ENCODE measurements around the gene PCDHA4. TPM values are rescaled to one million over a fixed set of nuclear protein-coding genes. Genes with fewer than 3 reads are reported as not detected.
"Not testable (repeated sequence)": the region's sequence is repeated elsewhere in the genome, so short reads cannot be mapped to it uniquely, and the experiment has no call there.

Gene PCDHA4
- polyA plus RNA-seq (ENCODE audit: low read depth in 6 of 6): not detected

DNA sequence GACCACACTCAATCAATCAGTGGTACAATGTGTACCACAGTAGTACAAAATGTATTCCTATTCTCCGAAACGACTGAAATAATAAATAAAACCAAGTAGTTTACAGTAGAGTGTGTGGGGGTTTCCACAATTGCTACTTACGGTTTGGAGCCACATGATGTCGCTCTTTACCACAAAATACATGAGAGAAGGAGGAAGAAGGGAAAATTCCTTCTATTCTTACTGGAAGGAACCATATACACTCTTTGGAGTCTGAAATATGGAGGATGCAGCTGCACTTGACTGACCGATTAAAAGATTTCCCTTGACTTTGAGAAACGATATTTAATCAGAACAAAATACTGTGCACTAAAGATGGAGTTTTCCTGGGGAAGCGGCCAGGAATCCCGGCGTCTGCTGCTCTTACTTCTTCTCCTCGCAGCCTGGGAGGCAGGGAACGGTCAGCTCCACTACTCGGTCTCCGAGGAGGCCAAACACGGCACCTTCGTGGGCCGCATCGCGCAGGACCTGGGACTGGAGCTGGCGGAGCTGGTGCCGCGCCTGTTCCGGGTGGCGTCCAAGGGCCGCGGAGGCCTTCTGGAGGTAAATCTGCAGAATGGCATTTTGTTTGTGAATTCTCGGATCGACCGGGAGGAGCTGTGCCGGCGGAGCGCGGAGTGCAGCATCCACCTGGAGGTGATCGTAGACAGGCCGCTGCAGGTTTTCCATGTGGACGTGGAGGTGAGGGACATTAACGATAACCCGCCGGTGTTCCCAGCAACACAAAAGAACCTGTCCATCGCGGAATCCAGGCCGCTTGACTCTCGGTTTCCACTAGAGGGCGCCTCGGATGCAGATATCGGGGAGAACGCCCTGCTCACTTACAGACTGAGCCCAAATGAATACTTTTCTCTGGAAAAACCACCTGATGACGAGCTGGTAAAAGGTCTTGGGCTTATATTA is at the start of gene PCDHA4:
Gene PCDHA4, plus strand, starts transcription at position 235 of the 942 bp plus-strand sequence.
- H3K27me3 Mint-ChIP-seq: peaks cover 9 to 45% (median 24%) of the 10 kb centered on the region in 3 donors
- H3K27ac Mint-ChIP-seq: no peak within 1 kb of the TSS
- no peak for DNase-seq
- no peak for ATAC-seq (ENCODE audit: low read depth in 2 of 2)
- no peaks in the 10 kb centered on the region for H3K4me1 Mint-ChIP-seq
- peaks cover 9 to 70% (median 55%) of the 10 kb centered on the region in 7 donors for H3K9me3 Mint-ChIP-seq
- no peak within 1 kb of the TSS for H3K4me3 Mint-ChIP-seq
- peaks cover 9% of the 10 kb centered on the region in 2 donors for H3K36me3 Mint-ChIP-seq

DNA sequence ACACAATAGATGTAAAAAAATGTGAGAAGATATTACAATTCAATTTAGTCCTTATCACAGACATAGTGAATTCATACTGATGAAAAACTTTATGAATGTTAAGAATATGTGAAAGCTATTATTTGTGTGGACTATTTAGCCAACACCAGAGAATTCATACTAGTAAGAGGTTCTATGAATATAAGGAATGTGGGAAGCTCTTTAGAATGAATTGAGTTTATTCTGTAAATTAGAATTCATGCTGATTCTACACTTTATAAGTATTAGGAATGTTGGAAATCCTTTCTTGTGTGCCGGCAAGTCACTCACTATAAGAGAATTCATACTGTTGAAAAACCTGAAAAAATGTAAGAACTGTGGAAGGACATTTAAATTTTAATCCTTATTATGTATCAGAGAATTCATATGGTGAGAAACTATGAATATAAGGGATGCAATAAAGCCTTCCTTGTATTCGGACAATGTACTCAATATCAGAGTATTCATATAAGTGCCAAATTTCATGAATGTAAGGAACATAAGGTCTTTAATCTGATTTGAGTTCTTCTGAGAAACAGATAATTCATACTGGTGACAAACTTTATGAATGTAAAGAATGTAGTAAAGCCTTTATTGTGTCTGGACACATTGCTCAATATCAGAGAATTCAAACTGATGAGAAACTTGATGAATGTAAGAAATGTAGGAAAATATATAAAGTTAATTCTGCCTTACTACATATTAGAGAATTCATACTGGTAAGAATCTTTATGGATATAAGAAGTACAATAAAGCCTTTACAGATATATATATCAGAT is 42.5 kb upstream of the PCDHA4 start:
- H3K27ac Mint-ChIP-seq: no peak overlapping the region
- peaks cover 0 to 5% (median 0%) of the 10 kb centered on the region in 3 donors for H3K27me3 Mint-ChIP-seq
- no peaks in the 10 kb centered on the region for H3K4me1 Mint-ChIP-seq
- peaks cover 7 to 89% (median 77%) of the 10 kb centered on the region in 7 donors for H3K9me3 Mint-ChIP-seq
- H3K36me3 Mint-ChIP-seq: peaks cover 0 to 17% of the 10 kb centered on the region in 2 donors
- DNase-seq (no peak), ATAC-seq (ENCODE audit: low read depth in 2 of 2) (no peak)
- no peak overlapping the region for H3K4me3 Mint-ChIP-seq

DNA sequence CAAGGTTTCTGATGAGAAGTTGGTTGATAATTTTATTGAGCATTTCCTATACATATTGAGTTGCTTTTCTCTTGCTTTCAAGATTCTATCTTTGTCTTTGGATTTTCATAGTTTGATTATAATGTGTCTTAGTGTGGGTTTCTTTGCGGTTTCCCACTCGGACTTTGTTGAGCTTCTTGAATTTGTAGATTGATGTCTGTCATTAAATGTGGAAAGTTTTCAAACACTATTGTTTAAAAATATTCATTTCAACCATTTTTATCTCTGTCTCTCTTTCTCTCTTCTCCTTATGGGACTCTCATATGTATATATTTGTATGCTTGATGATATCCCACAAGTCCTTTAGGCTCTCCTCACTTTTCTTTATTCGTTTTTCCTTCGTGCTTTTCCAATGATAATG is 39.4 kb upstream of the PCDHA4 start:
- Mint-ChIP-seq H3K27ac (no peak overlapping the region), H3K36me3 (peaks cover 4 to 17% of the 10 kb centered on the region in 2 donors), H3K4me1 (no peaks in the 10 kb centered on the region), H3K27me3 (no peaks in the 10 kb centered on the region), H3K9me3 (peaks cover 7 to 94% (median 77%) of the 10 kb centered on the region in 7 donors), H3K4me3 (no peak overlapping the region)
- DNase-seq (no peak), ATAC-seq (ENCODE audit: low read depth in 2 of 2) (no peak)

DNA sequence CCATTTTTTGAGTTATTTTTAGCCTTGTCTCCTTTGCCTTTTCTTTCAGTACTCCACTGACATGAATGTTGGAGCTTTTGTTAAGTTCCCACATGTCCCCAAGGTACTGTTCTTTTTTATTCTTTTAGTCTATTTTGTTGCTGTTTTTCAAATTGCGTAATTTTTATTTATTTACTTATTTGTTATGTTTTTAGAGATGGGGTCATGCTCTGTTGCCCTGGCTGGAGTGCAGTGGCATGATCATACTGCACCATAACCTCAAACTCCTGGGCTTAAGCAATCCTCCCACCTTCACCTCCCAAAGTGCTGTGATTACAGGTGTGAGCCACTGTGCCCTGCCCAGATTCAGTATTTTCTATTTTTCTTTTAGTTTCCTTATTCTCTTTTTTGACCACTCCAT is 26.4 kb upstream of the PCDHA4 start:
- Mint-ChIP-seq H3K9me3 (peaks cover 29 to 95% (median 79%) of the 10 kb centered on the region in 7 donors), H3K4me3 (no peak overlapping the region), H3K36me3 (peaks cover 17 to 58% of the 10 kb centered on the region in 2 donors), H3K4me1 (no peaks in the 10 kb centered on the region), H3K27ac (no peak overlapping the region), H3K27me3 (peaks cover 0 to 25% (median 9%) of the 10 kb centered on the region in 3 donors)
- DNase-seq (no peak), ATAC-seq (ENCODE audit: low read depth in 2 of 2) (no peak)

DNA sequence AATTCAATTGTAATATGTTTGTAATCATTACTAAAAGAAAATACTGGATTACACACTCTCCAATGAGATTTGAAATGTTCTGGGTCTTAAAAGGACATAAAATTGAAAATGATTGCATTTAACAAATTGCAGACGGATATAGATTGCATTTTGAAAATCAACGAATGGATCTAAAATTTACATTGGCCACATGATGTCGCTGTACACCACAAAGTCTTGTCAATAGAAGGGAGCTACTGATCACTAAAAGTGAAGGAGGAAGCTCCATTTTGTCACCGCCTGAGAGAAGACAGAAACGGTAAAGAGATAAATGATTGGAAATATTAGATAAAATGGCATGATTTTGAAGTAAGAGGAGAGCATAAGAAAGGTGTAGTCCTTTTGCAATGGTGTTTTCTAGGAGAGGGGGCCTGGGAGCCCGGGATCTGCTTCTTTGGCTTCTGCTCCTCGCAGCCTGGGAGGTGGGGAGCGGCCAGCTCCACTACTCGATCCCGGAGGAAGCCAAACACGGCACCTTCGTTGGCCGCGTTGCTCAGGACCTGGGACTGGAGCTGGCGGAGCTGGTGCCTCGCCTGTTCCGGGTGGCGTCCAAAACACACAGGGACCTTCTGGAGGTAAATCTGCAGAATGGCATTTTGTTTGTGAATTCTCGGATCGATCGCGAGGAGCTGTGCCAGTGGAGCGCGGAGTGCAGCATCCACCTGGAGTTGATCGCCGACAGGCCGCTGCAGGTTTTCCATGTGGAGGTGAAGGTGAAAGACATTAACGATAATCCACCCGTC is 20.8 kb upstream of the PCDHA4 start, which contains the start of gene PCDHA1:
Gene PCDHA1, plus strand, starts transcription at position 236 of the 782 bp plus-strand sequence.
- Mint-ChIP-seq H3K4me3 (peak within 1 kb of the TSS in 1 of 8 donors; percentile 47), H3K36me3 (peaks cover 10 to 37% of the 10 kb centered on the region in 2 donors), H3K9me3 (peaks cover 12 to 89% (median 62%) of the 10 kb centered on the region in 7 donors), H3K27ac (peak within 1 kb of the TSS in 1 of 6 donors; percentile 5), H3K27me3 (peaks cover 10 to 37% (median 17%) of the 10 kb centered on the region in 3 donors), H3K4me1 (no peaks in the 10 kb centered on the region)
- DNase-seq (no peak), ATAC-seq (ENCODE audit: low read depth in 2 of 2) (no peak)

DNA sequence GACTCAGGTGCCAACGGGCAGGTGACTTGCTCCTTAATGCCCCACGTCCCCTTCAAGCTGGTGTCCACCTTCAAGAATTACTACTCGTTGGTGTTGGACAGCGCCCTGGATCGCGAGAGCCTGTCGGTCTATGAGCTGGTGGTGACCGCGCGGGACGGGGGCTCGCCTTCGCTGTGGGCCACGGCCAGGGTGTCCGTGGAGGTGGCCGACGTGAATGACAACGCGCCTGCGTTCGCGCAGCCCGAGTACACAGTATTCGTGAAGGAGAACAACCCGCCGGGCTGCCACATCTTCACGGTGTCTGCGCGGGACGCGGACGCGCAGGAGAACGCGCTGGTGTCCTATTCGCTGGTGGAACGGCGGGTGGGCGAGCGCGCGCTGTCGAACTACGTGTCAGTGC is 19.4 kb upstream of the PCDHA4 start:
- not testable (repeated sequence) for ATAC-seq (ENCODE audit: low read depth in 2 of 2); H3K4me1 Mint-ChIP-seq; H3K4me3 Mint-ChIP-seq; DNase-seq
- Mint-ChIP-seq H3K27me3 (peaks cover 10 to 45% (median 24%) of the 10 kb centered on the region in 3 donors), H3K9me3 (peaks cover 6 to 91% (median 56%) of the 10 kb centered on the region in 7 donors), H3K27ac (peak overlapping the region in 1 of 6 donors; percentile 47), H3K36me3 (peaks cover 5 to 31% of the 10 kb centered on the region in 2 donors)

DNA sequence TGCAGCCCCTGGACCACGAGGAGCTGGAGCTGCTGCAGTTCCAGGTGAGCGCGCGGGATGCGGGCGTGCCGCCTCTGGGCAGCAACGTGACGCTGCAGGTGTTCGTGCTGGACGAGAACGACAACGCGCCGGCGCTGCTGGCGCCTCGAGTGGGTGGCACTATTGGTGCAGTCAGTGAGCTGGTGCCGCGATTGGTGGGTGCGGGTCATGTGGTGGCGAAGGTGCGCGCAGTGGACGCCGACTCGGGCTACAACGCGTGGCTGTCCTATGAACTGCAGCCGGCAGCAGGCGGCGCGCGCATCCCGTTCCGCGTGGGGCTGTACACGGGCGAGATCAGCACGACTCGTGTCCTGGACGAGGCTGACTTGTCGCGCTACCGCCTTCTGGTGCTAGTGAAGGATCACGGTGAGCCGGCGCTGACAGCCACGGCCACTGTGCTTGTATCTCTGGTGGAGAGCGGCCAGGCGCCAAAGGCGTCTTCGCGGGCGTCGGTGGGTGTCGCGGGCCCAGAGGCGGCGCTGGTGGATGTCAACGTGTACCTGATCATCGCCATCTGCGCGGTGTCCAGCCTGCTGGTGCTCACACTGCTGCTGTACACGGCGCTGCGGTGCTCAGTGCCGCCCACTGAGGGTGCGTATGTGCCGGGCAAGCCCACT is 18.9 kb upstream of the PCDHA4 start:
- H3K9me3 Mint-ChIP-seq: peaks cover 8 to 91% (median 55%) of the 10 kb centered on the region in 7 donors
- not testable (repeated sequence) for H3K4me3 Mint-ChIP-seq; ATAC-seq (ENCODE audit: low read depth in 2 of 2); H3K4me1 Mint-ChIP-seq; DNase-seq; H3K27ac Mint-ChIP-seq
- peaks cover 14 to 45% (median 29%) of the 10 kb centered on the region in 3 donors for H3K27me3 Mint-ChIP-seq
- peaks cover 9 to 31% of the 10 kb centered on the region in 2 donors for H3K36me3 Mint-ChIP-seq

DNA sequence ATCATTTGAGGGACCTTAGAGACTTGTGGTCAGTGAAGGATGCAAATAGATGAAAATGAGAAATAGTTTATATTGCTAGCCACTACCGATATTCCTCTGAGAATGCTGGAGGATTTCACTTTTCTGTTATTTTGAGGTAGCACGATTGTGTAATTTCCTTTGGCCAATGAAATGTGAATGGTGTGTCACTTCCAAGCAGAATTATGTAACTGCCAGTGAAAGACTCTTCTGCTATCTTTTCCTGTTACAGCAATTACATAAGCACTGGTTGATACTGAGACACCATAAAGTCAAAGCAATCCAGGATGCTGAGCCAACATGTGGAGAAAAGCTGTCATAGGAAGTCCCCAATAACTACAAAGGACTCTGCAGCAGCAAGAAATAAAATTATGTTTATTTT is 15.8 kb upstream of the PCDHA4 start:
- peaks cover 11 to 16% of the 10 kb centered on the region in 2 donors for H3K36me3 Mint-ChIP-seq
- no peaks in the 10 kb centered on the region for H3K4me1 Mint-ChIP-seq
- no peak overlapping the region for H3K4me3 Mint-ChIP-seq
- no peak overlapping the region for H3K27ac Mint-ChIP-seq
- ATAC-seq (ENCODE audit: low read depth in 2 of 2): no peak
- no peak for DNase-seq
- peaks cover 4 to 90% (median 53%) of the 10 kb centered on the region in 7 donors for H3K9me3 Mint-ChIP-seq
- peaks cover 16 to 52% (median 20%) of the 10 kb centered on the region in 3 donors for H3K27me3 Mint-ChIP-seq

DNA sequence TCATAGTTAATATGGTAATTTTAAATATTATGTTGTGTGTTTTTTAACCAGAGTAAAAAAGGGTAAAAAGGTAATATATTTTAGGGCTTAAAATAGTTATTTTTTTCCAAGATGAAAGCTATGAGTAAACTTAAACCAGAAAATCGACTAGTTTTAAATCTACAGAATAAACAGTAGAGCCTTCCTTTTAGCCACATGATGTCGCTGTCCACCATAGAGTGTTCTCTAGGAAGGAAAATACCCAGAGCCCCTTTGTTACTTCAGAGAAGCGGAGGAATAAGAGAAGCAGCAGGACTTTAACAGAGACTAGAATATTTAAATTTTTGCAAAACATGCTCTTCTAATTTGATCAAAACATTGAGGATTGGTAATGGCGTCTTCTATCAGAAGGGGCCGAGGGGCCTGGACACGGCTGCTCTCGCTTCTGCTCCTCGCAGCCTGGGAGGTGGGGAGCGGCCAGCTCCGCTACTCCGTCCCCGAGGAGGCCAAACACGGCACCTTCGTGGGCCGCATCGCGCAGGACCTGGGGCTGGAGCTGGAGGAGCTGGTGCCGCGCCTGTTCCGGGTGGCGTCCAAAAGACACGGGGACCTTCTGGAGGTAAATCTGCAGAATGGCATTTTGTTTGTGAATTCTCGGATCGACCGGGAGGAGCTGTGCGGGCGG is 12.1 kb upstream of the PCDHA4 start, which contains the start of gene PCDHA2:
Gene PCDHA2, plus strand, starts transcription at position 258 of the 664 bp plus-strand sequence.
- Mint-ChIP-seq H3K9me3 (peaks cover 3 to 70% (median 39%) of the 10 kb centered on the region in 7 donors), H3K27ac (peak within 1 kb of the TSS in 2 of 6 donors; percentile 38 to 68), H3K36me3 (peaks cover 8 to 15% of the 10 kb centered on the region in 2 donors), H3K27me3 (peaks cover 12 to 42% (median 17%) of the 10 kb centered on the region in 3 donors), H3K4me1 (no peaks in the 10 kb centered on the region), H3K4me3 (no peak within 1 kb of the TSS)
- ATAC-seq (ENCODE audit: low read depth in 2 of 2): no peak
- no peak for DNase-seq

DNA sequence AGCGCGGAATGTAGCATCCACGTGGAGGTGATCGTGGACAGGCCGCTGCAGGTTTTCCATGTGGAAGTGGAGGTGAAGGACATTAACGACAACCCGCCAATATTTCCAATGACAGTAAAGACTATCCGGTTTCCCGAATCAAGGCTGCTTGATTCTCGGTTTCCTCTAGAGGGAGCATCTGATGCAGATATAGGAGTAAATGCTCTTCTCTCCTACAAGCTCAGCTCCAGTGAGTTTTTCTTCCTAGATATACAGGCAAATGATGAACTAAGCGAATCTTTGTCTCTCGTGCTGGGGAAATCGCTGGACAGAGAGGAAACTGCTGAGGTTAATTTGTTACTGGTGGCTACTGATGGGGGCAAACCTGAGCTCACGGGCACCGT is 11.6 kb upstream of the PCDHA4 start:
- ATAC-seq (ENCODE audit: low read depth in 2 of 2): no peak
- Mint-ChIP-seq H3K36me3 (peaks cover 6 to 13% of the 10 kb centered on the region in 2 donors), H3K9me3 (peaks cover 3 to 72% (median 38%) of the 10 kb centered on the region in 7 donors)

DNA sequence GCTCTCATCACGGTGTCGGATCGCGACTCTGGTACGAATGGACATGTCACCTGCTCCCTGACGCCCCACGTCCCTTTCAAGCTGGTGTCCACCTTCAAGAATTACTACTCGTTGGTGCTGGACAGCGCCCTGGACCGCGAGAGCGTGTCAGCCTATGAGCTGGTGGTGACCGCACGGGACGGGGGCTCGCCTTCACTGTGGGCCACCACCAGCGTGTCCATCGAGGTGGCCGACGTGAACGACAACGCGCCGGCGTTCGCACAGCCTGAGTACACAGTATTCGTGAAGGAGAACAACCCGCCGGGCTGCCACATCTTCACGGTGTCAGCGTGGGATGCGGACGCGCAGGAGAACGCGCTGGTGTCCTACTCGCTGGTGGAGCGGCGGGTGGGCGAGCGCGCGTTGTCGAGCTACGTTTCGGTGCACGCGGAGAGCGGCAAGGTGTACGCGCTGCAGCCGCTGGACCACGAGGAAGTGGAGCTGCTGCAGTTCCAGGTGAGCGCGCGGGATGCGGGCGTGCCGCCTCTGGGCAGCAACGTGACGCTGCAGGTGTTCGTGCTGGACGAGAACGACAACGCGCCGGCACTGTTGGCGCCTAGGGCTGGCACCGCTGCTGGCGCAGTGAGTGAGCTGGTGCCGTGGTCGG is 10.7 kb upstream of the PCDHA4 start:
- not testable (repeated sequence) for H3K4me3 Mint-ChIP-seq; H3K27ac Mint-ChIP-seq; ATAC-seq (ENCODE audit: low read depth in 2 of 2); H3K4me1 Mint-ChIP-seq; DNase-seq
- Mint-ChIP-seq H3K36me3 (peaks cover 2 to 13% of the 10 kb centered on the region in 2 donors), H3K27me3 (peaks cover 14 to 44% (median 21%) of the 10 kb centered on the region in 3 donors), H3K9me3 (peaks cover 3 to 74% (median 45%) of the 10 kb centered on the region in 7 donors)

More for the DNA sequence above, 11.6 kb upstream of the PCDHA4 start:
- H3K27ac Mint-ChIP-seq: peak overlapping the region in 2 of 6 donors; percentile 38 to 68
- no peak for DNase-seq
- H3K27me3 Mint-ChIP-seq: peaks cover 14 to 44% (median 21%) of the 10 kb centered on the region in 3 donors
- no peak overlapping the region for H3K4me3 Mint-ChIP-seq
- no peaks in the 10 kb centered on the region for H3K4me1 Mint-ChIP-seq
